Measurements from ENCODE around the gene SGMS1.
"Not testable (repeated sequence)": the region's sequence is repeated elsewhere in the genome, so short reads cannot be mapped to it uniquely, and the experiment has no call there.

SGMS1 gene

DNA sequence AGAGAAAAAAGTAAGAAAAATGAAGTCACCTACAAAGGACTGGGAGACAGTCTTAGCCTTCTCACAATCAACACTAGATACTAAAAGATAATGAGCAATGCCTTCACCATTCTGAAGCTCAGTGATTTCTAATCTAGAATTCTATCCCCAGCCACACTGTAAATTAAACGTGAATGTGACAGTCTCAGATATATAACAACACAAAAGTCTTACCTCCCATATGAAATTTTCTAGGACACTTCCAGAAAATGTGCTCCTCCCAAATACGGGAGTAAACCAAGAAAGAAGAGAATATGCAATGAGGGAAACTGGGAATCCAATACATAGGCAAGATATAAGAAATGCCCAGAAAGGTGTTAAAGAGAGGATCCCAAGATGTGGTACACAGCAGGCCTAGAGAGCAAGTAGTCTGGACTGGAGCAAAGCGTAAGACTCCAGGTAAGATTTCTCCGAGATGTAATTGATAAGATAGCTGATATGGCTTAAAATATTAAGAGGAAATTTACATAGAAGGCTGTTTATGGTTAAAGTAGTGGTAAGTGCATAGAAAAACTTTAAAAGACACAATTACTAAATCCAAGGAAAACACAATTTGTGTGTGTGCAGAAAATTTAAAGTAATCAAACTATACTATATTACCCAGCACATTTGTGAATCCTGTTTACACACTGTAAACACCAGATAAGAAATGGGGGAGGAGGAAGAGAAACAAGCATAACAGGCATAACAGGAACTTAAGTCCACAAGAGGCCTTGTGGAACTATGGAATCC, 44.1 kb downstream of the SGMS1 start:
- DNase-seq = no peak

DNA sequence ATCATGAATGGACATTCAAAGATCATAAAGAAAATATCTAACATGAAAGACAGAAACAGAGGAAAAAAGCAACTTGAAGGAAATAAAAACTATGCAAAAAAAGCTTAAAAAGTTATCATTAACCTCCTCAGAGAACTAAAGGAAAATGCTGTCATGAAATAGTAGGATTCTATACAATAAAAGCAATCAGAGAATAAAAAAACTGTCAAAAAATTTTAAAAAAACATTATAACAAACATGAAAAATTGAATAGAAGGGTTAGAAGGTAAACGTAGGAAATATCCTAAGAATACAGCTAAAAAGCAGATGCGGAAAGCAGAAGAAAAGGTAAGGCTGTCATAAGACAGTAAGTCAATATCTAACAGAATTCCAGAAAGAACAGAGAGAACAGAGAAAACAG, 44.8 kb downstream of the SGMS1 start:
- DNase-seq = no peak

DNA sequence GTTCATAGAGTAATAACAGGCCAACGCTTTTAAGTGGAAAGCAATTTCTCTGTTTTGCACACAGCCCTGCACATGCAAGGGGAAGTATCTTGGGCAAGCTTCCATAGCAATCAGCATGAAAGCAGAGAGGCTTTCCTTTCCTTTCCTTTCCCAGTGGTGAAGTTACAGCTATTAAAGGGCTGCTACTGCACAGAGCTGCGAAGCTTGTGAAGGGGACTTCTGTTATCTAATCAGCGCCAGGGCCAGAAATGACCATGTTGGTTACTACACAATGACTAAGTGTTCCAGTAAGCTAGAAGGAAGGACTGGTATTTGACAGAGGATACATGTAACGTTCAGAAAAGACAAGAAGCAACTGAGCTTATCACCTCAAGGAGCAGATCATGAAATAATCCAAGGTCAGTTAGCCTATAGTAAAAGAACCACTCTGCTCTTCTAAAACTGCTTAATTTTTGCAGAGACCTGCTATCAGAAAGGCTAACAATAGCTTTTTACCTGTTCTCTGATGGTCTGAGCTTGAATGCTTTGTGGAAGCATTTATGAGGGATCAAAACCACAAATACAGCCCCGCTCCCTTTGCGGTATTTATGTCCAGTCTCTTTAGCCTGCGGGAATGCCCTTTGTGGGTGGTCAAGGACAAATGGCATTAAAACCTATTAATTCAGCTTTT, 45.9 kb downstream of the SGMS1 start:
- peak in 1 of 2 donors; percentile 53 for DNase-seq

DNA sequence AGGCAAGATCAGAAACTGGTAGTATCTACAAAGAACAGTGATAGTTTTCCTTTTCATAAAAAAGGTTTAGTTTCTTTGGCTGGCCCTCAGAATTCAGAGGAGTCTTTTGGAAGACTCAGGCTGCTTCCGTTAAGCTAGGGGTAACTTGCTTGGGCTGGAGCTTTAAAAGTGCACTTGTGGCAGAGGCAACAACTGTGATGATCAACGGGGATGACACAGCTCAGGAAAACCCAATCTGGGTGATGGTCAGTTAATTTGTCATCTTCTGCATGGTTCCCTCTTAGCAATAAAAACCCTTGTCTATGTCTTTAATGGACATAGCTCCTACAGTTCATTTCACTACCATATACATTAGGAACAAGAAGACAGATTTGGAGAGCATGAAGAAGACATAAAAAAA, 46.7 kb downstream of the SGMS1 start:
- no peak for DNase-seq

DNA sequence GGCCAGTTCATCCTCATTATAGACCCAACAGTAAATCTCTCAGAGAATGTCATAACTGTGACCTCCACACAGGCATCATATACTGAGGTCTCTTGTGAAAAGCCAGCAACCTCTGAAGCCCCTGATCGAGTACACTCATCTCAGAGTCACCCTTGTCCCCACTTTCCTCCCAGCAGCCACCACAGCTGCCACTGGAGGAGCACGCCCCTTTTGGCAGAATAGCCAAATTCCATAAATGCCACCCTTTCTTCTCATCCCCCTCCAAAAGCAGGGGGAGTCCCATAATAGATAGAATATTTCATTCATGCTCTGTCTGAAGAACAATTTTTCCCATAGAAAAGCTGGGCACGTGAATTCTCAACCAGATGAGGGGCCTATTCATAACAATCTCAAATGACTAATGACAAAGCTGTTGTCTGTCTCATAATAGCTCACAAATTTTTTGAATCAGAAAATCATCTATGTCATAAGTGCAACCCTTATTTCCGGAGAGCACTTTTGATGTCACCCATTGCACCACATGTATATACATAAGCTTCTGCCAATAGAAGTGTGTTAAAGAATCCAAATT, 47.4 kb downstream of the SGMS1 start:
- DNase-seq = peak; percentile 72 to 94

DNA sequence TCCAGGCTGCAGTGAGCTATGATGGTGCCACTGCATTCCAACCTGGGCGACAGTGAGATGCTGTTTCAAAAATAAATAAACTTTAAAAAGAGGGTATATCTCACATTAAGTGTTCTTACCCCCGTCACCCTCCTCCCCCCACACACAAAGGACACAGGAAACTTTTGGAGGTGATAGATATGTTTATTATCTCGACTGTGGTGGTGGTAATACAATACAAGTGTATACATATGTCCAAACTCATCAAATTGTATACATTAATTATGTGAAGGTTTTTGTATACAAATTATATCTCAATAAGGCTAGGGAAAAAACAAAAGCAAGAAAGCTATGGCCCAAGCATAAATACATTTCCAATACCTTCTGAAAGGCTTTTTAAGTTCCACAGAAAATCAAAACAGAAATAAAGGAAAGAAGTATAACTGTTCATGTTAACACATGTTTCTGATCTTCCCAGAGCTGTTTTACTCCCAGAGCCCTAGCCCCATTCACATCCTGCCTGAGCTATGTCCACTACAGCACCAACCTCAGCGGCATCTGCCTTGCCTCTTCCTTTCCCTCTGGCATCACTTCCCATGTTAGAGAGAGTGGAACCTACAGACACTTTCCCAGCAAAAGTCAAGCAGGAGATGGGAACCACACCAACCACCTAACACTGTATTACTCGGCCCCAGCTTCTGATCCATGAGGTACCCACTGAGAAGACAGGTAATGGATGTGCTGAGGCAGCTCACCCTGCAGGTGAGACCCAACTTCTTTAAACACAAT, 48.1 kb downstream of the SGMS1 start:
- no peak for DNase-seq

DNA sequence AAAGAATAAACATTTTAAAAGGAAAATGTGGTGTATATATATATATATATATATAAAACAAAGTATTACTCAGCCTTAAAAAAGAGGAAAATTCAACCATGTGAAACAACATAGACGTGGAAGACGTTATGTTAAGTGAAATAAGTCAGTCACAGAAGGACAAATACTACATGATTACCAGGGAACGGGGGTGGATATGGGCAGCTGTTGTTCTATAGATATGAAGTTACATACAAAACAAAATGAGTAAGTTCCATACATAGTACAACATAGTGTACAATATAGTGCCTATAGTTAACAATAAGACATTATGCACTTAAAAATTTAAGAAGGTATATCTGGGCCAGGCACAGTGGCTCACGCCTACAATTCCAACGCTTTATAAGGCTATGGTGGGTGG, 48.8 kb downstream of the SGMS1 start:
- DNase-seq = no peak

DNA sequence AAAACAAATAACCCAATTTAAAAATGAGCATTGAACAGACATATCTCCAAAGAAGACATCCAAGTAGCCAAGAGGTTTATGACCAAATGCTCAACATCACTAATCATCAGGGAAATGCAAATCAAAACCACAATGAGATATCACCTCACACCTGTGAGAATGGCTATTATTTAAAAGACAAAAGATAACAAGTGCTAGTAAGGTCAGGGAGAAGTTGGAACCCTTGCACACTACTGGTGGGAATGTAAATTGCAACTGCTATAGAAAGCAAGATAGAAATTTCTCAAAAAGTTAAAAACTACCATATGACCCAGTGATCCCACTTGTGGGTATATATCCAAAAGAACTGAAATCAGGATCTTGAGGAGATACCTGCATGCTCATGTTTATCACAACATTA, 49.5 kb downstream of the SGMS1 start:
- DNase-seq = no peak

DNA sequence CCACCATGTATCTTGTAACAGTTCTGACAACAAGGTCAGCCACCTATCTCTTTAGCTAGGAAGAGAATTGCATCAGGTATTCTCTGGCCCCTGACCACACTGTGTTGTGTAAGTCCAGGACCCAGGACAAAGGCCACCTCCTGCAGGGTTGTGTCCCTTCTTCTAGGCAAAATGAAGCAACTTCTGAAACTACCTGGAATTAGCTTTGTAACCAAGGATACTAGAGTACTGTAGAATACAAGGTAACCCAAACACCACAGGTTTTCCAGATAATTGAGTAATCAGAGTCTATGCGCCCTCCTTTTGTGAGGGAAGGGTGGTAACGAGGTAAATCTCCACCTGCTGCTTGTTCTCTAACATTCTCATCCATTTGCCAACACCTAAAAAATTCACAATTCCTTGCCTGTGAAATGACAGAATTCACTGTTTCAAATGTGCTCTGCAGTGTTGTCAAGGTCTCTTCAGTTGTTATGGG, 51.7 kb downstream of the SGMS1 start:
- no peak for DNase-seq

DNA sequence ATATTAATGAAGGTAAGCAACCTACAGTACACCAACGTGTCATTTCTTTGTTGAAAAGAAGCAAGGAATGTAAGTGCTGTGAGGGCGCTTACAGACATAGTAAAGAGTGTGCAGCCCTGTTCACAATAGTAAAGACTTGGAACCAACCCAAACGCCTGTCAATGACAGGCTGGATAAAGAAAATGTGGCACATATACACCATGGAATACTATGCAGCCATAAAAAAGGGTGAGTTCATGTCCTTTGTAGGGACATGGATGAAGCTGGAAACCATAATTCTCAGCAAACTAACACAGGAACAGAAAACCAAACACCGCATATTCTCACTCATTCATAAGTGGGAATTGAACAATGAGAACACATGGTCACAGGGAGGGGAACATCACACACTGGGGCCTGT, 55.0 kb downstream of the SGMS1 start:
- not testable (repeated sequence) for DNase-seq

DNA sequence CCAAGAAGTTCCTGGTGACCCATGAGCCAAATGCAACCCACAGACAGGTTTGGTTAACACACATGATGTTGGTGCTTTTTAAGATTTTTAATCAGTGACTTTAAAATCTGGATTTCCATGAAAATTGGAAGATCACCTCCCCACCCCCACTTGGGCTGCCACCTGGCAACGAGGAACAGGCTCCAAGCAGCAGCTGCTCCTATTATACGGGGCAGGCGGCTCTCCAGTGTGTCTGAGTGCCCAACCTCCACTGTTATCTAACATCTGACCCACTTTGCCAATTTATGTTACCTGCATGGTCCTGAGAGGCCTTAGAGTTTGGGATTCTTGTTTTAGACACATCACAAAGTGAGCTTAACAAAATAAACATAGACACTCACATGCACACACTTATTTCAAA, 56.4 kb downstream of the SGMS1 start:
- peak in 1 of 2 donors; percentile 27 for DNase-seq

DNA sequence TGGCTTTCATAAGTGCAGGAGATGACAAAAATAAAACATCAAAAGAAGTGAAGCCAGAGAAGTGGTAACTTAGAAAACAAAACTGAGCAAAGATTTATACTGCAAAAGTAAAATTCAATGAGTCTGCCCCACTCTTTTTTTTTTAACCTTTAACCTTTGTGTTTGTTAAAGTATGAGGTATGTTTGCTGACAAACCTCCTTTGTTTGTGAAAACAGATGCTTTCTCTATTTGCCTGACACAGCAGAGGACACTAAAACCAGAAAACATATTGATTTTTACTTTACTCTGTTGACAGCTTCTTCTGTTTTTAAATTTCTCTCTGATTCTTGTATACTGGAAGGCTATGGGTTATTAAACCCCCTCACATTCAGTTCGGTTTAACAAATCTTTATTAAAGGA, 57.6 kb downstream of the SGMS1 start:
- no peak for DNase-seq

DNA sequence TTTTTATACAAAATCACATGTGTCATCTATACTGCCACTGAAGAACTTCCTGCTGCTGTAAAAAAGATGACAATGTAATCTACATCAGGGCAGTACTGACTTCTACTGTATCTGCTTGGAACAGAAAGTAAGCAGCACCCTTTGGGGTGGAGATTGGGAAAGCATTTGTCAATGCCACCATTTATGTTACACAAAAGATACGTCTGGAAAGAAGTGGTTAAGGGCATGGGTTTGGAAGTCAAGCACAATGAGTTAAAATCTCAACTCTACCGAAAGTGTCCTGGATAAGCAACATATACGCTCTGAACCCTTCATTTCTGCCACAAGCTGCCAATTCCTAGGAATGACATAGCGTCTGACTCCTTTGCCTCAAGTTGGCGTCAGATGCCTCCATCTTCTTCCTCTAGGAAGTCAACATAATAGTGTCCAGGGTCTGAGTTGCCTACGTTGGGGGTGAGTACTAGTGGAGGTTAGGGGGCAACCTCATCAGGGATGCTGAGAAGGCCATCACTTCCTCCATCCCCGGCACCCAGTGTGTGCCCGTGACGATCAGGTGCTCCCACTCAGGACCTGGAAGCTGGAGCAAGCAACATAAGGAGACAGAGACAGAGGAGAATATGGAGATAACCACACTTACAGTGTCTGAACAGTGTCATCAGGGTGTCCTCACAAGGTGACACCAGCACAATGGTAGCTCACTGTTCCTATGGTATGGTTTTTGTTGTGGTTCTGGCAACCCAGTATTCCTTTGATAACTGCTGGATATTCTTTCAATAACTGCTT, 58.3 kb downstream of the SGMS1 start:
- DNase-seq = no peak

DNA sequence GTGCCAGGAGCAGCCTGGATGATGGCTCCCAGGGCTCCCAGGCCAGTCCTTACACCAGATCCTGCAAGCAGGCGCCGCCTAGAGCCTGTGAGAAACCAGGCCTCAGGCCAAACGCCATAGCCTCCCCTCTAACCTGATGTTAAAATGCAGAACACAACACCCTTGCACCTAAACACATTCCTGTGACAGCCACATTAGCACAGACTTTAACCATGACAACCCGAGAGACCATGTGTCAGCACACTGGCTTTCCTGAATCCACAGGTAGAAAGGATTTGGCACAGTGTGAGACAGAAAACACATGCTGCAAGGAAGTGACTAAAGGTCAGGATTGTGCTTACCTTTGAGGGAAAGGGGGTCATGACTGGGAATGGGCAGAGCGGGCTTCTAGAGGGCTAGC, 59.9 kb downstream of the SGMS1 start:
- DNase-seq = no peak

DNA sequence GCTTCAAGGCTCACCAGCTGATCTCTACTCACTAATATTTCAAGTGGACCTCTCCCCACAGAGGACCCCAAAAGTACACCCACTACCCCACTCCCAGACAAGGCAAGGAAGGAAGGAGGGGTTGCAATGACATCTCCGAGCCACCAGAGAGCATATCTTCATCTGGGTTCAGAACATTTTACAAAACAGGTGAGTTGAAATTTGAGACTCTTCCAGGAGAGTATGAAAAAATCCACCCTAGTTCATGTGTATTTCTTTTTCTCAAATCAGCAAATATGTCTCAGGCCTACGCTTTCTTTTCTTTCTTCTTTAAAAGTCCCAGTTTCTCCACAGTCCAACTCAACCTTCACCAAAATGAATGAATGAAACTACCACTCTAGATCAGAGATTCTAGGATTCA, 61.9 kb downstream of the SGMS1 start:
- no peak for DNase-seq

DNA sequence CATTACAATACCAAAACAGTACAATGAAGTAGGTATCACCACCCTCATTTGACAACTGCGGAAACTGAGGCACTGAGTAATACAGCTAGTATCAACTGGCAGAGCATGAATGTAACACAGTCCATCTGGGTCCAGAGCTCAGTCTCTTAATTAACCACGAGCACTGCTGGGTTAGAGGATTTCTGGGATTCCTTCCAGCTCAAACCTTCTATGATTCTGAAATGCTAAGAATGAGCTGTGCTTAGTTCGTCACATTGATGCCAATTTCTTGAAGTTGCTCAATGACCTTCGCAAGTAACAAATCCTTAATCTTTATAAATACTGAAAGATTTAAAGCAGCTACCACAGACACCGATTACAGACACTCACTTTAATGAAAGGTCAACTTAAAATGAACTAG, 62.5 kb downstream of the SGMS1 start:
- peak in 1 of 2 donors; percentile 59 for DNase-seq

DNA sequence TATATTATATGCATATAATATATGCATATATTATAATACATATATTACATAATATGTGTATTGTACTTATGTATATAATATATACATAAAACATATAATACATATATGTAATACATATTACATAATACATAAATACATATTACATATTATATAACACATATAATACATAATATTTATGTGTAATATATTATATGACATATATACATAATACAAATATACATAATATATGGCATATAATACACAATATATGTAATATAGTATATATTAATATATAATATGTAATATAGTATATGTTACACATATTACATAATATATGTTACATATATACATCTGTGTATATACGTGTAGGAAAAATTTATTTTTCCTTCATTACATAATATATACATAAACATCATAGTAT, 63.4 kb downstream of the SGMS1 start:
- DNase-seq = no peak

DNA sequence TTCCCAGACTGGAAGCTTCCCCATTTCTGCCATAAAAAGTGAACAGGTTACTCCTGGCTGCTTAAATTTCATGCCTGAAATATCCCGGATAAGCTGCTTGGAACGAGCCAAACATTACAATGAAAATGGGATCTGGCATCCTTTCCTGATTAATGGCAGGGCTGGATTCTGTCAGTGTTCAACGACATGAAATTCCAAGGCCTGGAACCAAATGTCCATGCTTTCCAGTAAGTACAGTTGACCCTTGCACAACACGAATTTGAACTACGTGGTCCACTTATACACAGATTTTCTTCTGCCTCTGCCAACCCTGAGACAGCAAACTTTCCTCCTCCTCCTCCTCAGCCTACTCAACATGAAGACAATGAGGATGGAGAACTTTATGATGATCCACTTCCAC, 65.4 kb downstream of the SGMS1 start:
- no peak for DNase-seq

DNA sequence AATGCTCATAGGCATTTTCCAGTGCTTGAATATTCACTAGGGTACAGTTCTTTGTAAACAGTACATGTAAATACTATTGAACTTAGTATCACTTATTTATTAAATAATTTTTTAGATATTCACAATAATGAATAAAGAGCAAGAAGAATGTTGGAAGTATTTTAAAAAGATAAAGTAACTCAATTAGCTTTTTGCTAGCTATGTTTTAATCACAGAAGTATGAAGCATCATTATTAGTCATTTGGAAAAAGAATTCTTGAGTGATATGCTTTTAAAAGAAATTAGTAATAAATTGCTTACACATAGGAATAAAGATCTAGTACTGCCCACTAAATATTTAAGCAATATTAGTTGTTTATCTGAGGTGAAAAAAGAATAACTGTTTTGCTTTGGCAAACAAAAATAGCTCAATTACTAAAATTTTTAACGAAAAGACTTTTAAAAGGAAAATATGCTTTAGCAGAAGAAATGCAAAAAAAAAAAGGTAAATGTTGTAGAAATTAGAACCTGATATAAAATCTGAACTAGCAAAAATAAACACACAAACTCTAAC, 66.5 kb downstream of the SGMS1 start:
- no peak for DNase-seq

DNA sequence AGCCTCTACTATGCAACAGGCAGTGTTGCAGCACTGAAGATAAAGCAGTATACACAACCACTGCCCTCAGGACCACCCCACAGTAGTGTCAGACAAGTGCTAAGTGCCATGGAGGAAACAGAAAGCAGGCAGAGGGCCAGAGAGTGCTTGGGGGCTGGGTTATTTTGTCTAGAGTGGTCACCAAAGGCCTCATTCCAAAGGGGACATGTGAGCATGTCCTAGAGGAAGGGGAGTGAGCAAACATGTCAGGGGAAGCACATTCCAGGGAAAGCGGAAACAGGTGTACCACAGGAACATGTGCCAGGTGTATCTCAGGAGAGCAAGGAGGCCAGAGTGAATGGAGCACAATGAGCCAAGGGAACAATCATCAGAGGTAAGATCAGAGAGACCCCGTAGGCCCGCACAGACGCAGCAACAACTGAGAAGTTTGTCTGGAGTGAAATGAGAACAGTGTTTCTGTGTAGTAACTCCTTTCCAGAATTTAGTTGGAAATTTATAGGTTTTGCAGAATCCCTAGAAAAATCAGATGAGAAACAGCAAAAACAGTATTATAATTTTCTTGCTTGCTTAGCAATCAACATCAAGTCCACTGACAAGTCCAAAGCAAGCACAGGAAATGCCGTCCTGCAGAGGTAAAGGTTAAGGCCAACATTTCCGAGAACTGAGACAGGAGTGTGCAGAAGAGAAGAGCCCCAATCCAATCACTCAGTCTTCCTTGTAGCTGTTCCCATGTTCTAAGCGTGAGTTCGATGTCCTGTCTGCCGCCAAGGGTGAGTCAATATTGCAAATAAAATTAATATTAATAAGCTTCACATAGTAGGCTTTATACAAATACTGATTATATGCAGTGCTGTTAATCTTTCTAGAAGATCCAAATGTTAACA, 67.3 kb downstream of the SGMS1 start:
- DNase-seq = no peak

DNA sequence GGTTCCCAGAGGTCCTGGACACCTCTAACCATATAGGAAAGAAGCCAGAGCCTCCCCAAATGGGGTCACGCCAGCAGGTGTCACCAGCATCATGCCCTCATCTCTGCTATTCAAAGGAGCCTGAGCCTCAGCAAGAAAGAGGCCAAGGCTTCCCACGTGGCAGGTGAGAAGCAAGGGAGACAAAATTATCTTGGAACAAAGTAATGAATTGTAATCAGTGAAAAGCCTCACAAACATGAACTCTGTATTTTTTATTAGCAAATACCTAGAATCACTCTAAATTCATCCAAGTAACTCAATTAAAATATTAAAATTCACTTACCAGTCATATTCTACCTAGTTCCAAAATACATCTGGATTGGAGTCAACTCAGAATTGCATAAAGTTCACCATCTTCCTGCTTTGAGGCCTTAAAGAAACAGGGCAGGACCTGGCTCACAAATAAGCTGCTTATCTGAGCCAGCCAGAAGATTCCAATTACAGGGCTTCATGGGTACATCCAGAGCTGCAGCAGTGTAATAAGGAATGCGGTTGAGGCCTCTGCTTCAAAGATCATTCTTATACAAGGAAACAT, 68.7 kb downstream of the SGMS1 start:
- no peak for DNase-seq

Measured in hippocampal formation (tissue), 2 donors.